B cell (primary cell): ENCODE data around the gene FIBCD1. TPM values are rescaled to one million over a fixed set of nuclear protein-coding genes. Genes with fewer than 3 reads are reported as not detected.

Source experiments
- ATAC-seq: fragments of 200-7000 bp; cut with Tn5 transposase; one replicate; pipeline ENCODE4 v1.10.0; 2021; ENCODE audit warnings: low read depth, mild to moderate bottlenecking, moderate number of reproducible peaks, moderate library complexity
- CTCF ChIA-PET: fragments of 350-600 bp; sonication (Branson Sonifier 250); formaldehyde crosslinking; loops from one replicate; lab custom pipeline; 2021; ENCODE audit warnings: antibody characterized with exemption, inconsistent platforms; lab: Charles Lee
- POLR2A ChIA-PET: fragments of 350-600 bp; sonication (Branson Sonifier 250); formaldehyde crosslinking; loops from one replicate; lab custom pipeline; 2021; ENCODE audit warnings: antibody characterized with exemption; lab: Charles Lee
- DNase-seq: peaks from one replicate; pipeline ENCODE4 v3.0.0; 2013
- H2AFZ ChIP-seq: 2 replicates; pipeline ENCODE4 v1.6.1; 2012; ENCODE audit warnings: mild to moderate bottlenecking, low read depth, low read length; ENCODE audit not compliant: insufficient read depth, poor library complexity, severe bottlenecking
- H3K27ac ChIP-seq, 2 donors: 1 replicate in 1 of 2; 2 replicates in 1 of 2; pipeline ENCODE4 v1.5.1; 2012 to 2013; ENCODE audit warnings: low read length in 2 of 2, mild to moderate bottlenecking in 2 of 2, moderate library complexity in 1 of 2
- H3K27me3 ChIP-seq, 4 experiments: fragments of 200-600 bp in 1 of 4; sonication (generic) in 1 of 4; replicated peaks in 1 of 4; 1 replicate in 2 of 4; 2 replicates in 2 of 4; pipeline versions ENCODE4 v1.6.1 to v1.7.0; 2013 to 2016; ENCODE audit warnings: low read length in 3 of 4, mild to moderate bottlenecking in 2 of 4, mixed read lengths in 1 of 4, moderate library complexity in 1 of 4; ENCODE audit not compliant: insufficient read depth in 4 of 4, control insufficient read depth in 3 of 4; ENCODE audit errors: control extremely low read depth in 1 of 4
- H3K36me3 ChIP-seq, 2 experiments: replicated peaks in 1 of 2; 1 replicate in 1 of 2; 2 replicates in 1 of 2; pipeline versions ENCODE4 v1.6.1 to v1.7.1; 2013; ENCODE audit warnings: low read length in 1 of 2; ENCODE audit not compliant: insufficient read depth in 2 of 2, control insufficient read depth in 1 of 2; ENCODE audit errors: control extremely low read depth in 1 of 2, extremely low read depth in 1 of 2
- H3K4me1 ChIP-seq, 2 donors: fragments of 200-600 bp in 1 of 2; sonication (generic) in 1 of 2; 1 replicate in 1 of 2; 2 replicates in 1 of 2; pipeline versions ENCODE4 v1.5.1 to v1.6.1; 2013 to 2017; ENCODE audit warnings: low read length in 2 of 2; ENCODE audit not compliant: control insufficient read depth in 2 of 2, insufficient read depth in 2 of 2
- H3K4me2 ChIP-seq: replicated peaks from 2 replicates; pipeline ENCODE3; 2012; ENCODE audit warnings: mild to moderate bottlenecking, low read depth, low read length; ENCODE audit not compliant: poor library complexity, severe bottlenecking
- H3K4me3 ChIP-seq, 5 experiments: fragments of 200-600 bp in 1 of 5; sonication (generic) in 1 of 5; 1 replicate in 3 of 5; 2 replicates in 2 of 5; pipeline versions ENCODE4 v1.5.1 to v1.7.0; 2011 to 2016; ENCODE audit warnings: low read length in 4 of 5, mild to moderate bottlenecking in 4 of 5, low read depth in 2 of 5, control low read depth in 1 of 5, moderate library complexity in 1 of 5; ENCODE audit not compliant: insufficient read depth in 1 of 5; ENCODE audit errors: control extremely low read depth in 1 of 5, extremely low read depth in 1 of 5
- H3K79me2 ChIP-seq: fragments of 200-600 bp; sonication (generic); one replicate; pipeline ENCODE4 v1.6.0; 2016; ENCODE audit warnings: low read length; ENCODE audit not compliant: control insufficient read depth, insufficient read depth
- H3K9ac ChIP-seq: fragments of 200-600 bp; sonication (generic); 2 replicates; pipeline ENCODE4 v1.6.1; 2017; ENCODE audit warnings: mild to moderate bottlenecking, low read length, moderate library complexity
- H3K9me3 ChIP-seq, 3 donors: one replicate each; pipeline versions ENCODE4 v1.6.1 to v1.7.1; 2013; ENCODE audit warnings: low read length in 2 of 3; ENCODE audit not compliant: control insufficient read depth in 2 of 3, insufficient read depth in 1 of 3; ENCODE audit errors: control extremely low read depth in 1 of 3
- H4K20me1 ChIP-seq: 2 replicates; pipeline ENCODE4 v1.6.0; 2012; ENCODE audit warnings: mild to moderate bottlenecking, low read length; ENCODE audit not compliant: insufficient read depth, control insufficient read depth, poor library complexity, severe bottlenecking
- H3K27ac Mint-ChIP-seq: one replicate; pipeline ENCODE4 v1.8.0; 2021; ENCODE audit warnings: mixed read lengths
- H3K27me3 Mint-ChIP-seq: one replicate; pipeline ENCODE4 v1.8.0; 2021; ENCODE audit warnings: mixed read lengths
- H3K4me1 Mint-ChIP-seq: one replicate; pipeline ENCODE4 v1.8.0; 2021; ENCODE audit warnings: mixed read lengths
- H3K4me3 Mint-ChIP-seq: one replicate; pipeline ENCODE4 v1.8.0; 2021; ENCODE audit warnings: mixed read lengths
- H3K9me3 Mint-ChIP-seq: one replicate; pipeline ENCODE4 v1.8.0; 2022; ENCODE audit warnings: mixed read lengths; ENCODE audit not compliant: insufficient read depth
- CTCF ChIP-seq: fragments of 200-600 bp; IDR thresholded peaks from one replicate; pipeline ENCODE4 v1.8.0; 2022; ENCODE audit warnings: antibody characterized with exemption, mild to moderate bottlenecking
- EZH2 ChIP-seq: IDR thresholded peaks from 2 replicates; pipeline ENCODE4 v1.6.1; 2012; ENCODE audit warnings: borderline replicate concordance, low read depth, mild to moderate bottlenecking, moderate library complexity, low read length; ENCODE audit not compliant: insufficient read depth, poor library complexity, severe bottlenecking
- WGBS: methylation state at CpG from one replicate; pipeline ENCODE4 v1.1.5; 2013; ENCODE audit warnings: missing lambda C conversion rate; ENCODE audit not compliant: insufficient coverage; 5-methylcytosine and 5-hydroxymethylcytosine counted together
- intact Hi-C: fragments of 100-400 bp; cut with micrococcal nuclease; formaldehyde crosslinking; loops from one replicate; pipeline ENCODE4 v1.10.0; 2022
- polyA plus RNA-seq: library from polyadenylated mRNA; depleted of rRNA; stranded (reverse); fragments of >200 nt; gene quantifications from 2 replicates; pipeline ENCODE4 v1.2.3, GENCODE V29; 2012
- total RNA-seq, 2 donors: library from RNA; stranded (reverse); fragments of 120-200 nt in 1 of 2; gene quantifications; 1 replicate in 1 of 2; 2 replicates in 1 of 2; pipeline versions ENCODE4 v1.2.3 to v1.2.4, GENCODE V29; 2013 to 2022

Gene FIBCD1
- total and polyA plus RNA-seq, 2 donors (not counting 1 experiment from before 2014, with no cell fraction given), result not detected

- Histone ChIP-seq H4K20me1 (no peaks in the 10 kb centered on the region), H3K4me1 (peaks cover 0 to 7% of the 10 kb centered on the region in 2 donors), H3K36me3 (no peaks in the 10 kb centered on the region), H3K27ac (no peak overlapping the region), H3K9me3 (peaks cover 0 to 3% (median 0%) of the 10 kb centered on the region in 3 donors), H3K9ac (no peak overlapping the region), H3K79me2 (no peaks in the 10 kb centered on the region), H3K4me2 (no peak overlapping the region), H2AFZ (no peak overlapping the region), H3K27me3 (peaks cover 0 to 12% (median 7%) of the 10 kb centered on the region in 4 experiments), H3K4me3 (no peak overlapping the region)
- WGBS, result 69% methylated on average over 6 of the region's 14 CpGs
- ChIA-PET CTCF (interaction anchor here (0.6 to 1.0 kb wide), 3 partner anchors 61 to 1305 kb away, joined by 3 to 4 read pairs (median 3); no protein-coding TSS in a partner anchor), POLR2A (no interaction called here)
- H3K4me1 Mint-ChIP-seq, result peaks cover 20% of the 10 kb centered on the region
- no peak overlapping the region for H3K4me3 Mint-ChIP-seq
- intact Hi-C loops, result no loop called here
- DNase-seq (no peak), ATAC-seq (peak; percentile 40)
- H3K9me3 Mint-ChIP-seq, result no peaks in the 10 kb centered on the region
- peaks cover 36% of the 10 kb centered on the region for H3K27me3 Mint-ChIP-seq
- no peak for TF ChIP-seq CTCF
- TF ChIP-seq EZH2, result no peak
- no peak overlapping the region for H3K27ac Mint-ChIP-seq
These were observed 10.8 kb downstream of the FIBCD1 start for GRCh38 chr9:130927995-130928900.

- DNase-seq (no peak), ATAC-seq (no peak)
- no peak overlapping the region for H3K4me2 ChIP-seq
- ChIA-PET POLR2A (no interaction called here), CTCF (interaction anchor here (0.6 kb wide), 1 partner anchor 1304 kb away, joined by 3 read pairs; no protein-coding TSS in a partner anchor)
- Mint-ChIP-seq H3K27me3 (peaks cover 37% of the 10 kb centered on the region), H3K4me3 (no peak overlapping the region), H3K9me3 (no peaks in the 10 kb centered on the region), H3K27ac (no peak overlapping the region), H3K4me1 (peaks cover 20% of the 10 kb centered on the region)
- no peaks in the 10 kb centered on the region for H3K36me3 ChIP-seq
- H3K9ac ChIP-seq, result no peak overlapping the region
- no peak overlapping the region for H2AFZ ChIP-seq
- no peaks in the 10 kb centered on the region for H4K20me1 ChIP-seq
- no peaks in the 10 kb centered on the region for H3K79me2 ChIP-seq
- H3K9me3 ChIP-seq, result peaks cover 0 to 1% (median 0%) of the 10 kb centered on the region in 3 donors
- TF ChIP-seq CTCF, result no peak
- TF ChIP-seq EZH2, result no peak
- 76% methylated on average over 9 of the region's 10 CpGs for WGBS
- peaks cover 0 to 7% of the 10 kb centered on the region in 2 donors for H3K4me1 ChIP-seq
- H3K27ac ChIP-seq, result no peak overlapping the region
- intact Hi-C loops, result no loop called here
- H3K4me3 ChIP-seq, result no peak overlapping the region
- H3K27me3 ChIP-seq, result peaks cover 0 to 8% (median 1%) of the 10 kb centered on the region in 4 experiments
These were observed 11.7 kb downstream of the FIBCD1 start for GRCh38 chr9:130927338-130927737.
